HG03095 (cell line): Measurements from ENCODE around the gene NPY5R.

Experiments
- ATAC-seq: cut with Tn5 transposase; IDR thresholded peaks from one replicate; pipeline ENCODE4 v1.9.1; 2021; ENCODE audit warnings: moderate library complexity; ENCODE audit not compliant: unreplicated experiment

Gene NPY5R

GRCh38 chr4:163384434-163384833 is 40.7 kb downstream of the NPY5R start:
- no peak for ATAC-seq

- no peak for ATAC-seq
Measured at GRCh38 chr4:163384926-163385325, 41.2 kb downstream of the NPY5R start.

- no peak for ATAC-seq
Measured at GRCh38 chr4:163385466-163385865, 41.8 kb downstream of the NPY5R start.

GRCh38 chr4:163391756-163392155 is 48.1 kb downstream of the NPY5R start:
- no peak for ATAC-seq

GRCh38 chr4:163392328-163392727 is 48.6 kb downstream of the NPY5R start:
- no peak for ATAC-seq

- no peak for ATAC-seq
Measured at GRCh38 chr4:163393471-163393870, 49.8 kb downstream of the NPY5R start.

GRCh38 chr4:163395055-163395454 is 51.4 kb downstream of the NPY5R start:
- no peak for ATAC-seq

- ATAC-seq = no peak
Measured at GRCh38 chr4:163395758-163396157, 52.1 kb downstream of the NPY5R start.

GRCh38 chr4:163398238-163398637 is 54.5 kb downstream of the NPY5R start:
- no peak for ATAC-seq

- no peak for ATAC-seq
Measured at GRCh38 chr4:163400911-163401310, 57.2 kb downstream of the NPY5R start.
